IMR-90 (cell line): Measurements from ENCODE around the gene MYBPH. TPM values are rescaled to one million over a fixed set of nuclear protein-coding genes. Genes with fewer than 3 reads are reported as not detected.

Experiments used
- ATAC-seq: fragments of 200-7000 bp; cut with Tn5 transposase; 2 replicates; pipeline ENCODE4 v1.9.1; 2020; ENCODE audit warnings: low read depth, mild to moderate bottlenecking, moderate library complexity
- BruUV-seq: library from RNA; stranded (reverse); fragments of 400-500 nt; replicated peaks from 2 replicates; lab custom pipeline; 2021; lab: Mats Ljungman, UMichigan
- CTCF ChIA-PET: fragments of 300-600 bp; formaldehyde crosslinking; extraction: SDS; loops from one replicate; lab custom pipeline; 2021; ENCODE audit warnings: antibody characterized with exemption; lab: Yijun Ruan, JAX
- POLR2A ChIA-PET: fragments of 300-600 bp; sonication (Branson Sonifier 250); formaldehyde crosslinking; loops from one replicate; lab custom pipeline; 2022; ENCODE audit warnings: antibody characterized with exemption; ENCODE audit not compliant: unreplicated experiment; lab: Charles Lee
- DNase-seq: peaks from one replicate; pipeline ENCODE4 v3.0.0; 2013
- H2AFZ ChIP-seq: replicated peaks from 2 replicates; pipeline ENCODE3; 2013; ENCODE audit warnings: low read length, mild to moderate bottlenecking; ENCODE audit not compliant: poor library complexity
- H2AK5ac ChIP-seq: 2 replicates; pipeline ENCODE4 v1.6.1; 2013; ENCODE audit warnings: low read depth, low read length, inconsistent platforms
- H2AK9ac ChIP-seq: replicated peaks from 2 replicates; pipeline ENCODE3; 2013; ENCODE audit warnings: mild to moderate bottlenecking, low read depth, low read length, moderate library complexity; ENCODE audit not compliant: poor library complexity
- H2BK120ac ChIP-seq: 2 replicates; pipeline ENCODE4 v1.6.1; 2013; ENCODE audit warnings: low read depth, low read length, inconsistent platforms
- H2BK15ac ChIP-seq: 3 replicates; pipeline ENCODE4 v1.6.1; 2013; ENCODE audit warnings: low read depth, low read length, inconsistent platforms
- H2BK20ac ChIP-seq: 2 replicates; pipeline ENCODE4 v1.6.1; 2013; ENCODE audit warnings: low read depth, mild to moderate bottlenecking, inconsistent platforms, low read length, moderate library complexity
- H2BK5ac ChIP-seq: 2 replicates; pipeline ENCODE4 v1.6.1; 2013; ENCODE audit warnings: mild to moderate bottlenecking, low read depth, low read length, inconsistent platforms; ENCODE audit not compliant: poor library complexity, severe bottlenecking
- H3K14ac ChIP-seq: replicated peaks from 2 replicates; pipeline ENCODE4 v1.6.1; 2013; ENCODE audit warnings: low read depth, low read length, inconsistent platforms
- H3K18ac ChIP-seq: 2 replicates; pipeline ENCODE4 v1.6.1; 2013; ENCODE audit warnings: low read depth, low read length, control low read depth
- H3K23ac ChIP-seq: 2 replicates; pipeline ENCODE4 v1.6.1; 2013; ENCODE audit warnings: low read depth, low read length, inconsistent platforms
- H3K27ac ChIP-seq: 2 replicates; pipeline ENCODE4 v1.5.1; 2013; ENCODE audit warnings: mild to moderate bottlenecking, control low read depth, low read length; ENCODE audit not compliant: insufficient read depth
- H3K27me3 ChIP-seq: 2 replicates; pipeline ENCODE4 v1.6.1; 2013; ENCODE audit warnings: low read length; ENCODE audit not compliant: control insufficient read depth, insufficient read depth
- H3K36me3 ChIP-seq: 2 replicates; pipeline ENCODE4 v1.6.1; 2013; ENCODE audit warnings: low read length, mixed read lengths; ENCODE audit not compliant: control insufficient read depth, insufficient read depth
- H3K4ac ChIP-seq: 2 replicates; pipeline ENCODE4 v1.6.1; 2013; ENCODE audit warnings: low read depth, low read length, inconsistent platforms
- H3K4me1 ChIP-seq: 2 replicates; pipeline ENCODE4 v1.6.1; 2013; ENCODE audit warnings: low read length, mixed read lengths; ENCODE audit not compliant: control insufficient read depth, insufficient read depth
- H3K4me2 ChIP-seq: 2 replicates; pipeline ENCODE4 v1.6.1; 2013; ENCODE audit warnings: low read depth, mild to moderate bottlenecking, control low read depth, low read length, moderate library complexity
- H3K4me3 ChIP-seq: 2 replicates; pipeline ENCODE4 v1.5.1; 2013; ENCODE audit warnings: low read depth, mild to moderate bottlenecking, control low read depth, low read length, moderate library complexity; ENCODE audit not compliant: insufficient read depth
- H3K56ac ChIP-seq: 2 replicates; pipeline ENCODE4 v1.6.1; 2013; ENCODE audit warnings: low read length, inconsistent platforms; ENCODE audit not compliant: insufficient read depth; ENCODE audit errors: extremely low read depth
- H3K79me1 ChIP-seq, 2 experiments: 2 replicates each; pipeline ENCODE4 v1.6.1; 2013; ENCODE audit warnings: low read length in 2 of 2, inconsistent platforms in 1 of 2, low read depth in 1 of 2
- H3K9ac ChIP-seq: 2 replicates; pipeline ENCODE4 v1.6.1; 2013; ENCODE audit warnings: low read depth, low read length, control low read depth
- H3K9me1 ChIP-seq: 2 replicates; pipeline ENCODE4 v1.6.1; 2013; ENCODE audit warnings: low read length, inconsistent platforms; ENCODE audit not compliant: insufficient read depth
- H3K9me3 ChIP-seq: 2 replicates; pipeline ENCODE4 v1.6.1; 2013; ENCODE audit warnings: low read length; ENCODE audit not compliant: control insufficient read depth, insufficient read depth
- H4K20me1 ChIP-seq: 2 replicates; pipeline ENCODE4 v1.6.1; 2013; ENCODE audit warnings: low read length, inconsistent platforms; ENCODE audit not compliant: insufficient read depth
- H4K5ac ChIP-seq: 2 replicates; pipeline ENCODE4 v1.6.1; 2013; ENCODE audit warnings: mild to moderate bottlenecking, low read depth, low read length, control low read depth
- H4K8ac ChIP-seq, 2 experiments: 2 replicates each; pipeline ENCODE4 v1.6.1; 2013; ENCODE audit warnings: low read depth in 2 of 2, low read length in 2 of 2, control low read depth in 1 of 2, inconsistent platforms in 1 of 2
- H4K91ac ChIP-seq: 2 replicates; pipeline ENCODE4 v1.6.1; 2013; ENCODE audit warnings: low read depth, low read length, inconsistent platforms; ENCODE audit not compliant: insufficient read depth
- CHD1 ChIP-seq: IDR thresholded peaks from 2 replicates; pipeline ENCODE4 v1.6.1; 2012; ENCODE audit warnings: low read depth, low read length, improper control_type of control experiment
- WGBS, 2 experiments: methylation state at CpG; one replicate each; pipeline versions ENCODE4 v1.1.5 to v1.1.7; 2013; ENCODE audit warnings: missing lambda C conversion rate in 2 of 2; ENCODE audit not compliant: insufficient read length in 1 of 2; ENCODE audit errors: extremely low coverage in 2 of 2; 5-methylcytosine and 5-hydroxymethylcytosine counted together
- dilution Hi-C: fragments of 300-500 bp; cut with HindIII; formaldehyde crosslinking; loops from one replicate; pipeline ENCODE4 v1.14.3; 2018; ENCODE audit warnings: low sequenced_read_pairs; ENCODE audit not compliant: unreplicated experiment
- in situ Hi-C: fragments of 300-500 bp; cut with MboI; formaldehyde crosslinking; loops from 3 replicates; pipeline ENCODE4 v1.14.3; 2019; ENCODE audit warnings: low sequenced_read_pairs, inconsistent platforms, mixed read lengths
- intact Hi-C: fragments of 100-400 bp; cut with micrococcal nuclease; formaldehyde crosslinking; loops from 2 replicates; pipeline ENCODE4 v1.10.0; 2022
- polyA plus RNA-seq, 3 experiments: library from polyadenylated mRNA; depleted of rRNA; stranded (reverse); fragments of >200 nt; gene quantifications; 2 replicates each; pipeline ENCODE4 v1.2.3, GENCODE V29; 2012; ENCODE audit warnings: low replicate concordance in 1 of 3
- total RNA-seq: library from RNA; depleted of rRNA; stranded (reverse); fragments of >200 nt; gene quantifications from 2 replicates; pipeline ENCODE4 v1.2.3, GENCODE V29; 2012

Gene MYBPH
- total and polyA plus RNA-seq, 2 of the 4 experiments (the other 2 are of a cell fraction), result not detected

GRCh38 chr1:203158960-203159665 lies 16.5 kb downstream of the MYBPH start:
- Histone ChIP-seq H4K5ac (no peak overlapping the region), H3K4ac (no peak overlapping the region), H3K9me3 (peaks cover 7% of the 10 kb centered on the region; the same call in 1 of the 2 replicates), H2AK5ac (no peak overlapping the region), H2AK9ac (no peak overlapping the region), H3K56ac (no peak overlapping the region), H3K36me3 (no peaks in the 10 kb centered on the region), H3K4me3 (no peak overlapping the region), H2BK20ac (no peak overlapping the region), H3K4me2 (no peak overlapping the region), H3K9me1 (no peaks in the 10 kb centered on the region), H3K79me1 (no peaks in the 10 kb centered on the region), H3K4me1 (peaks cover 5% of the 10 kb centered on the region), H4K8ac (no peak overlapping the region), H4K20me1 (no peaks in the 10 kb centered on the region), H3K14ac (no peak overlapping the region), H3K9ac (no peak overlapping the region), H2BK5ac (no peak overlapping the region), H2AFZ (no peak overlapping the region), H3K23ac (no peak overlapping the region), H3K27ac (no peak overlapping the region), H2BK15ac (no peak overlapping the region), H2BK120ac (no peak overlapping the region), H4K91ac (no peak overlapping the region), H3K27me3 (peaks cover 43% of the 10 kb centered on the region), H3K18ac (no peak overlapping the region)
- POLR2A ChIA-PET, result no interaction called here
- CTCF ChIA-PET, result no interaction called here
- ATAC-seq (no peak), DNase-seq (no peak)
- in situ Hi-C loops (no loop called here), intact Hi-C loops (no loop called here), dilution Hi-C loops (no loop called here)
- WGBS, 2 experiments, result 47% methylated on average over 2 of the region's 9 CpGs; no CpG with 5 or more reads in 1 of the 2 experiments
- no TSS peak for BruUV-seq
- no peak for TF ChIP-seq CHD1
